HUES6 (cell line): ENCODE data around the gene SLC7A8.
"Not testable (repeated sequence)": the region's sequence is repeated elsewhere in the genome, so short reads cannot be mapped to it uniquely, and the experiment has no call there.

Source experiments
- H3K27ac ChIP-seq: 2 replicates; pipeline ENCODE4 v1.7.0; 2013; ENCODE audit warnings: low read depth, mild to moderate bottlenecking, low read length, inconsistent platforms
- H3K27me3 ChIP-seq: 2 replicates; pipeline ENCODE4 v1.6.1; 2013; ENCODE audit warnings: low read length; ENCODE audit not compliant: control insufficient read depth, insufficient read depth
- H3K36me3 ChIP-seq: 2 replicates; pipeline ENCODE4 v1.6.1; 2013; ENCODE audit warnings: low read length; ENCODE audit not compliant: control insufficient read depth, insufficient read depth
- H3K4me1 ChIP-seq: 2 replicates; pipeline ENCODE4 v1.6.1; 2013; ENCODE audit warnings: low read length; ENCODE audit not compliant: control insufficient read depth, insufficient read depth
- H3K4me3 ChIP-seq: 2 replicates; pipeline ENCODE4 v1.5.1; 2013; ENCODE audit warnings: low read depth, low read length
- H3K9ac ChIP-seq: one replicate; pipeline ENCODE4 v1.6.1; 2013; ENCODE audit warnings: mild to moderate bottlenecking, low read length
- H3K9me3 ChIP-seq: 2 replicates; pipeline ENCODE4 v1.6.1; 2013; ENCODE audit warnings: low read depth, low read length; ENCODE audit not compliant: control insufficient read depth, insufficient read depth

The SLC7A8 gene

DNA sequence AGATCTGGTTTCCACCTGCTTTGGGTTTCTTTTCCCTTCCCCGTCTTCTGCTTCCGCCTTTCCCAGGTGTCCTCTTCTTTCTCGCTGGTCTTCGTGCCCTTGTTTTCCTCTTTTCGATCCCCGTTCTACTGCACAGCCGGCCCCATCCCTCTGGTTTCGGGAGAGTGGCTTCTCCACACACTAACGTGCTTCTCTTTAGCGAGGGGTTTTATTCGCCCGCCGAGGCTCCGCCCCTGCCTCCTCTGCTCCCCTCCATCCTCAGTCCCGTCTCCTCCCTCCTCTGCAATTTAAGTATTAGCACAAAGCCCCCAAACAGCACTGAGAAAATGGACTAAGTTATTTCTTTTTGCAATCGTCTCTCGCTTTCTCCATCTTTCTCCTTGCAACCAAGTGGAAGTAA is at the start of gene SLC7A8:
TSS of gene SLC7A8 (minus strand) at position 182 of the 400 bp plus-strand sequence. CDS start 746 bp downstream, outside the sequence.
- no peak within 1 kb of the TSS for H3K27ac ChIP-seq

DNA sequence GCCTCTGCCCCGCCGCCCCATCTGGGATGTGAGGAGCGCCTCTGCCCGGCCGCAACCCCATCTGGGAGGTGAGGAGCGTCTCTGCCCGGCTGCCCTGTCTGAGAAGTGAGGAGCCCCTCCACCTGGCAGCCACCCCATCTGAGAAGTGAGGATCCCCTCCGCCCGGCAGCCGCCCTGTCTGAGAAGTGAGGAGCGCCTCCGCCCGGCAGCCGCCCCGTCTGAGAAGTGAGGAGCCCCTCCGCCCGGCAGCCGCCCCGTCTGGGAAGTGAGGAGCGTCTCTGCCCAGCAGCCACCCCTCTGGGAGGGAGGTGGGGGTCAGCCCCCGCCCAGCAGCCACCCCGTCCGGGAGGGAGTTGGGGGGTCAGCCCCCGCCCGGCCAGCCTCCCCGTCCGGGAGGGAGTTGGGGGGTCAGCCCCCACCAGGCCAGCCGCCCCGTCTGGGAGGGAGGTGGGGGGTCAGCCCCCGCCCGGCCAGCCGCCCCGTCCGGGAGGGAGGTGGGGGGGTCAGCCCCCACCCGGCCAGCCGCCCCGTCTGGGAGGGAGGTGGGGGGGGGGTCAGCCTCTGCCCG is 48.9 kb upstream of the SLC7A8 start:
- not testable (repeated sequence) for H3K27me3 ChIP-seq, H3K4me1 ChIP-seq, H3K9me3 ChIP-seq, H3K4me3 ChIP-seq, H3K36me3 ChIP-seq, H3K9ac ChIP-seq, H3K27ac ChIP-seq

More for the DNA sequence above, at the start of gene SLC7A8:
- peak within 1 kb of the TSS; percentile 70 for H3K4me3 ChIP-seq
- H3K9me3 ChIP-seq = no peaks in the 10 kb centered on the region
- H3K36me3 ChIP-seq = no peaks in the 10 kb centered on the region
- H3K4me1 ChIP-seq = peaks cover 24% of the 10 kb centered on the region; the same call in 1 of the 2 replicates
- no peaks in the 10 kb centered on the region for H3K27me3 ChIP-seq
- H3K9ac ChIP-seq = peak within 1 kb of the TSS; percentile 57

DNA sequence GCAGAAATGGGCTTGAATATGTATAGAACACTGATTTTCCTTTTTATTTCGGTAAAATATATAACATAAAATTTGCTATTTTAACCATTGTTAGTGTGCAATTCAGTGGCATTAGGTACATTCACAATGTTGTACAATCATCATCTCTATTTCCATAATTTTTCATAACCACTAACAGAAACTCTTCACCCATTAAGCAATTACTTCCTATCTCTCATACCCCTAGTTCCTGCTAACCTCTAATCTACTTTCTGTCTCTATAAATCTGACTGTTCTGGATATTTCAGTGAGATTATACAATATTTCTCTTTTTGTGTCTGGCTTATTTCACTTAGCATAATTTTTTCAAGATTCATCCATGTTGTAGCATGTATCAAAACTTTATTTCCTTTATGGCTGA is 45.4 kb upstream of the SLC7A8 start:
- Histone ChIP-seq H3K9ac (no peak overlapping the region), H3K27me3 (no peaks in the 10 kb centered on the region), H3K27ac (no peak overlapping the region), H3K4me1 (no peaks in the 10 kb centered on the region), H3K36me3 (no peaks in the 10 kb centered on the region), H3K4me3 (no peak overlapping the region), H3K9me3 (peaks cover 6% of the 10 kb centered on the region; the same call in 1 of the 2 replicates)

- H3K27ac ChIP-seq = no peak overlapping the region
- H3K36me3 ChIP-seq = no peaks in the 10 kb centered on the region
Measured at GRCh38 chr14:23227566-23227965, 44.1 kb upstream of the SLC7A8 start.

GRCh38 chr14:23224958-23225357 is 41.5 kb upstream of the SLC7A8 start:
- H3K36me3 ChIP-seq, H3K9ac ChIP-seq, H3K4me1 ChIP-seq, H3K27me3 ChIP-seq, H3K4me3 ChIP-seq, H3K9me3 ChIP-seq, H3K27ac ChIP-seq: not testable (repeated sequence)

More at GRCh38 chr14:23227566-23227965, 44.1 kb upstream of the SLC7A8 start:
- H3K27me3 ChIP-seq = no peaks in the 10 kb centered on the region
- H3K4me1 ChIP-seq = no peaks in the 10 kb centered on the region
- H3K9me3 ChIP-seq = peaks cover 8% of the 10 kb centered on the region
- no peak overlapping the region for H3K9ac ChIP-seq
- no peak overlapping the region for H3K4me3 ChIP-seq

DNA sequence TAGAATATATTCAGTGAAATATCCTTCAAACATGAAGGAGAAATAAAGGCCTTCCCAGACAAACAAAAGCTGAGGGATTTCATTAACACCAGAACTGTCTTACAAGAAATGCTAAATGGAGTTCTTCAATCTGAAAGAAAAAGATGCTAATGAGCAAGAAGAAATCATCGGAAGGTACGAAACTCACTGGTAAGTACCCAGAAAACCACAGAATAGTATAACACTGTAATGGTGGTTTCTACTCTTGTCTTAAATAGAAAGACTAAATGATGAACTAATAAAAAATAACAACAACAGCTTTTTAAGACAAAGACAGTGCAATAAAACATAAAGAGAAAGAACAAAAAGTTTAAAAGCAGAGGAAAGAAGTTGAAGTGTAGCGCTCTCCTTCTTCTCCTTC is 35.6 kb upstream of the SLC7A8 start:
- Histone ChIP-seq H3K27ac (no peak overlapping the region), H3K4me3 (no peak overlapping the region), H3K9me3 (peaks cover 20% of the 10 kb centered on the region), H3K4me1 (peaks cover 3% of the 10 kb centered on the region; the same call in 1 of the 2 replicates), H3K27me3 (no peaks in the 10 kb centered on the region), H3K9ac (no peak overlapping the region), H3K36me3 (no peaks in the 10 kb centered on the region)

DNA sequence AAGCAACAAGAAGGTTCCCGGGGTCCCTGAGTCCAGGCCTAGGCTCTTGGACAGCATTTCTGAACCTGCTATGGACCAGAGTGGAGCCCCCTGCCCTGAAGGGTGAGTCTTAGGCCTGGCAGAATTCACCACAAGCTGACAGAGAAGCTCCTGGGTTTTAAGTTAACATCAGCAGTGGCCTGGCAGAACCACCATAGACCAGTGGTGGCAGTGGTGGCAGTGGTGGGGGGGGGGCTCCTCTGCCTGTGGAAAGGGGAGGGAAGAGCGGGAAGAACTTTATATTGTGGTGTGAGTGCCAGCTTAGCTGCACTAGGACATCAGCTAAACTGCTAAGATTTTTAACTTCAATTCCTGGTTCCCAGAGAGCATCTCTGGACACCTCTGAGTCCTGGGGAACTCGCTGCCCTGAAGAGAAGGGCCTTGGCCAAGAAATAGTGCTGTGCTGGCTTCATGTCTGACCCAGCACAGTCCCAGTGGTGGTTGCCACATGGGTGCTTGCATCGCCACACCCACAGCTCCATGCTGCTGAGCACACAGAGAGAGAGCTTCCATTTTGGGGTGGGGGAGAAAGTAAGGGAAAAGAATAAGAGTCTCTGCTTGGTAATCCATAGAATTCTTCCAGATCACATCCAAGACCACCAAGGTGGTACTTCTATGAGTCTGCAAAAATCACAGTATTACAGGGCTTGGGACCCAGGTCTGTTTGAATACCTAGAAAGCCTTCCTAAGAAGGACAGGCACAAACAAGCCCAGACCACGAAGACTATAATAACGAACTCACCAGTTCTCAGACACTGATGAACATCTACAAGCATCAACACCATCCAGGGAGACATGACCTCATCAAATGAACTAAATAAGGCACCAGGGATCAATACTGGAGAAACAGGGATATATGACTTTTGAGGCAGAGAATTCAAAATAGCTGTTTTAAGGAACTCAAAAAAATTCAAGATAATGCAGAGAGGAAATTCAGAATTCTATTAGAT is 33.9 kb upstream of the SLC7A8 start:
- Histone ChIP-seq H3K36me3 (no peaks in the 10 kb centered on the region), H3K27me3 (no peaks in the 10 kb centered on the region), H3K27ac (no peak overlapping the region), H3K9me3 (peaks cover 15% of the 10 kb centered on the region), H3K4me3 (no peak overlapping the region), H3K4me1 (peaks cover 3% of the 10 kb centered on the region; the same call in 1 of the 2 replicates), H3K9ac (no peak overlapping the region)

DNA sequence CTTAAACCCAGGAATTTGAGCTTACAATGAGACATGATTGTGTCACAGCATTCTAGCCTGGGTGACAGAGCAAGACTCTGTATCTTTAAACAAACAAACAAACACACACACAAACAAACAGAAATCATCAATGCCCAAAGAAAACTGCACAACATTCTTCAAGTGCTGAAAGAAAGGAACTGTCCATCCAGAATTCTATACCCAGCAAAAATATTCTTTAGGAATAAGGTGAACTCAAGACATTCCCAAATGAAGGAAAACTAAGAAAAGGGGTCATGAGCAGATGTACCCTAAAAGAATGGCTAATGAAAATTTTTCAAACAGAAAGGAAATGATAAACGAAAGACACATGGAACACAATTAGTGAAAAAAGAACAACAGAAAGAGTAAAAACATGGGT is 32.0 kb upstream of the SLC7A8 start:
- Histone ChIP-seq H3K4me1 (peaks cover 3% of the 10 kb centered on the region; the same call in 1 of the 2 replicates), H3K36me3 (no peaks in the 10 kb centered on the region), H3K27ac (no peak overlapping the region), H3K9me3 (peaks cover 13% of the 10 kb centered on the region), H3K9ac (no peak overlapping the region), H3K27me3 (no peaks in the 10 kb centered on the region), H3K4me3 (no peak overlapping the region)

- Histone ChIP-seq H3K36me3 (no peaks in the 10 kb centered on the region), H3K4me1 (peaks cover 23% of the 10 kb centered on the region), H3K4me3 (no peak overlapping the region), H3K9ac (no peak overlapping the region), H3K27me3 (no peaks in the 10 kb centered on the region), H3K9me3 (peaks cover 2% of the 10 kb centered on the region), H3K27ac (no peak overlapping the region)
Measured at GRCh38 chr14:23209651-23210423, 26.4 kb upstream of the SLC7A8 start.

DNA sequence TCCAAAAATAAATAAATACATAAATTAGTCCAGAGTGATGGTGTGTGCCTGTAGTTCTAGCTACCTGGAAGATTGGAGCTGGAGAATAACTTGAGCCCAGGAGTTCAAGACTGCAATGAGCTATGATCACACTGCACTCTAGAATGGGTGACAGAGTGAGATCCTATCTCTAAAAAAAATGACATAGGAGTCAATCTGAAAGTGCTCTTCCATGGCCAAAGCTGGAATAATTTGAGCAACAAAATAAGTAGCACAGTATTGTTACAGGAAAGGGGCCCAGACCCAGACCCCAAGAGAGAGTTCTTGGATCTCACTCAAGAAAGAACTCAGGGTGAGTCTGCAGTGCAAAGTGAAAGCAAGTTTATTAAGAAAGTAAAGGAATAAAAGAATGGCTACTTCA is 24.9 kb upstream of the SLC7A8 start:
- peaks cover 23% of the 10 kb centered on the region for H3K4me1 ChIP-seq
- no peak overlapping the region for H3K9ac ChIP-seq
- no peak overlapping the region for H3K27ac ChIP-seq
- H3K4me3 ChIP-seq = no peak overlapping the region
- no peaks in the 10 kb centered on the region for H3K27me3 ChIP-seq
- no peaks in the 10 kb centered on the region for H3K36me3 ChIP-seq
- no peaks in the 10 kb centered on the region for H3K9me3 ChIP-seq
